ENCODE data around the gene SERPINB1. TPM values are rescaled to one million over a fixed set of nuclear protein-coding genes. Genes with fewer than 3 reads are reported as not detected.

Gene SERPINB1
- total RNA-seq, 1 experiment from 2014 or later: 82.3 TPM

GRCh38 chr6:2866171-2866846 lies 24.6 kb upstream of the SERPINB1 start:
- BruUV-seq (replicated peaks): no TSS peak
- no peak overlapping the region for H3K27ac ChIP-seq
- no peaks in the 10 kb centered on the region for H3K36me3 ChIP-seq (ENCODE audit: low read depth)

GRCh38 chr6:2865694-2866151 lies 24.1 kb upstream of the SERPINB1 start:
- TF ChIP-seq EZH2 (IDR thresholded peaks at IDR 0.05; ENCODE audit: low read depth) (no peak), CTCF (conservative IDR thresholded peaks at IDR 0.05) (no peak)
- Histone ChIP-seq H2AFZ (no peak overlapping the region), H3K4me3 (no peak overlapping the region), H3K9me2 (ENCODE audit: insufficient read depth) (no peaks in the 10 kb centered on the region), H4K20me1 (ENCODE audit: insufficient read depth) (no peaks in the 10 kb centered on the region), H3K4me1 (replicated peaks; ENCODE audit: insufficient read depth) (no peaks in the 10 kb centered on the region), H3F3A (ENCODE audit: insufficient read depth, low read depth) (no peaks in the 10 kb centered on the region), H3K27ac (no peak overlapping the region), H3K79me2 (ENCODE audit: low read depth) (no peaks in the 10 kb centered on the region), H3K9me3 (ENCODE audit: insufficient read depth, low read depth) (no peaks in the 10 kb centered on the region), H3K36me3 (ENCODE audit: low read depth) (no peaks in the 10 kb centered on the region), H3K27me3 (ENCODE audit: insufficient read depth, low read depth) (no peaks in the 10 kb centered on the region), H3K4me2 (no peak overlapping the region)
- intact Hi-C loops (cut with micrococcal nuclease; ENCODE audit: unreplicated experiment): no loop called here
- ChIA-PET POLR2A (ENCODE audit: unreplicated experiment) (interaction anchor here (0.6 kb wide), 2 partner anchors 48 to 107 kb away, joined by 3 to 6 read pairs; no protein-coding TSS in a partner anchor), CTCF (no interaction called here)
- no peak for DNase-seq
- no TSS peak for BruUV-seq (replicated peaks)

More at GRCh38 chr6:2866171-2866846, 24.6 kb upstream of the SERPINB1 start:
- Histone ChIP-seq H3K9me2 (ENCODE audit: insufficient read depth) (no peaks in the 10 kb centered on the region), H3K27me3 (ENCODE audit: insufficient read depth, low read depth) (no peaks in the 10 kb centered on the region), H4K20me1 (ENCODE audit: insufficient read depth) (no peaks in the 10 kb centered on the region), H3K4me1 (replicated peaks; ENCODE audit: insufficient read depth) (no peaks in the 10 kb centered on the region), H3K4me3 (no peak overlapping the region), H3K4me2 (no peak overlapping the region), H3K9me3 (ENCODE audit: insufficient read depth, low read depth) (no peaks in the 10 kb centered on the region), H2AFZ (no peak overlapping the region), H3F3A (ENCODE audit: insufficient read depth, low read depth) (no peaks in the 10 kb centered on the region), H3K79me2 (ENCODE audit: low read depth) (no peaks in the 10 kb centered on the region)
- DNase-seq: no peak
- intact Hi-C loops (cut with micrococcal nuclease; ENCODE audit: unreplicated experiment): no loop called here
- ChIA-PET CTCF (no interaction called here), POLR2A (ENCODE audit: unreplicated experiment) (interaction anchor here (0.6 kb wide), 1 partner anchor 49 kb away, joined by 3 read pairs; no protein-coding TSS in a partner anchor)
- TF ChIP-seq CTCF (conservative IDR thresholded peaks at IDR 0.05) (no peak), EZH2 (IDR thresholded peaks at IDR 0.05; ENCODE audit: low read depth) (no peak)

GRCh38 chr6:2865270-2865669 lies 23.6 kb upstream of the SERPINB1 start:
- POLR2A ChIA-PET (ENCODE audit: unreplicated experiment): interaction anchor here (0.6 kb wide), 1 partner anchor 107 kb away, joined by 6 read pairs; no protein-coding TSS in a partner anchor

More at GRCh38 chr6:2865270-2865669, 23.6 kb upstream of the SERPINB1 start:
- H3K9me2 ChIP-seq (ENCODE audit: insufficient read depth): no peaks in the 10 kb centered on the region
- H3K4me3 ChIP-seq: no peak overlapping the region
- no peaks in the 10 kb centered on the region for H3K4me1 ChIP-seq (replicated peaks; ENCODE audit: insufficient read depth)
- BruUV-seq (replicated peaks): no TSS peak
- no peak overlapping the region for H3K4me2 ChIP-seq
- intact Hi-C loops (cut with micrococcal nuclease; ENCODE audit: unreplicated experiment): no loop called here
- no peaks in the 10 kb centered on the region for H4K20me1 ChIP-seq (ENCODE audit: insufficient read depth)
- H3K79me2 ChIP-seq (ENCODE audit: low read depth): no peaks in the 10 kb centered on the region
- CTCF ChIA-PET: no interaction called here
- H3F3A ChIP-seq (ENCODE audit: insufficient read depth, low read depth): no peaks in the 10 kb centered on the region
- no peak for TF ChIP-seq CTCF (conservative IDR thresholded peaks at IDR 0.05)
- no peak for TF ChIP-seq EZH2 (IDR thresholded peaks at IDR 0.05; ENCODE audit: low read depth)
- H3K27ac ChIP-seq: no peak overlapping the region
- H2AFZ ChIP-seq: no peak overlapping the region
- no peaks in the 10 kb centered on the region for H3K9me3 ChIP-seq (ENCODE audit: insufficient read depth, low read depth)
- H3K27me3 ChIP-seq (ENCODE audit: insufficient read depth, low read depth): no peaks in the 10 kb centered on the region
- H3K36me3 ChIP-seq (ENCODE audit: low read depth): no peaks in the 10 kb centered on the region
- no peak for DNase-seq
